ENCODE measurements around the gene DENND5B.

GRCh38 chr12:31478425-31478824 lies 112.5 kb downstream of the DENND5B start:
- TF ChIP-seq CTCF (IDR thresholded peaks at IDR 0.05; ENCODE audit: low read depth, low read length) (no peak), EZH2phosphoT487 (IDR thresholded peaks at IDR 0.05; ENCODE audit: low read depth) (no peak)
